OCI-M2 (cell line): ENCODE results near the gene P2RY8.
A peak's percentile ranks its signal among the peaks of the same experiment; 100 is the strongest.
"Not testable (repeated sequence)": the region's sequence is repeated elsewhere in the genome, so short reads cannot be mapped to it uniquely, and the experiment has no call there.

Source experiments
- DNase-seq: peaks from one replicate; lab custom pipeline; 2025; ENCODE audit not compliant: unreplicated experiment; lab: John Stamatoyannopoulos, UW

P2RY8 gene

GRCh38 chrX:1537031-1537715 is at the start of gene P2RY8:
P2RY8 (minus strand) TSS chrX:1537185; CDS start chrX:1466558, 70,627 bp downstream.
- no peak for DNase-seq

GRCh38 chrX:1584237-1585011 is 47.4 kb upstream of the P2RY8 start:
- no peak for DNase-seq

- DNase-seq = no peak
Measured at GRCh38 chrX:1582686-1583437, 45.9 kb upstream of the P2RY8 start.

DNA sequence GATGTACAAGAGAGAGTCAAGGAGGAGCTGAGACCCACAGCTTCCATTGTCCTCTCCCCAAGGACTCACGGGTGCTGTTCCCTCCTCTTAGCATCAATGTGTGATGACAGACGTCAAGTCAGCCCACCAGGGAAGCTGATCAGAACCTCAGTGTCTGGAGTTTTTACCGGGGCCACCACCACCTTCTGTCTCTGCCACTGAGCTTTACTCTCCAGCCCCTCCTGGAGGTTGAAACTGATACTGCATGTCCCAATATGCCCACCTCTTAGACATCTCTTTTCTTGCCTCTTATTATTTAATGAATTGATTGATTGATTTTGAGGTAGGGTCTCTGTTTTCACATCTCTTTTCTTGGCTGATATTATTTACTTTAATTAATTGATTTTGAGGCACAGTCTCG is 44.1 kb upstream of the P2RY8 start:
- DNase-seq = peak; percentile 50

DNA sequence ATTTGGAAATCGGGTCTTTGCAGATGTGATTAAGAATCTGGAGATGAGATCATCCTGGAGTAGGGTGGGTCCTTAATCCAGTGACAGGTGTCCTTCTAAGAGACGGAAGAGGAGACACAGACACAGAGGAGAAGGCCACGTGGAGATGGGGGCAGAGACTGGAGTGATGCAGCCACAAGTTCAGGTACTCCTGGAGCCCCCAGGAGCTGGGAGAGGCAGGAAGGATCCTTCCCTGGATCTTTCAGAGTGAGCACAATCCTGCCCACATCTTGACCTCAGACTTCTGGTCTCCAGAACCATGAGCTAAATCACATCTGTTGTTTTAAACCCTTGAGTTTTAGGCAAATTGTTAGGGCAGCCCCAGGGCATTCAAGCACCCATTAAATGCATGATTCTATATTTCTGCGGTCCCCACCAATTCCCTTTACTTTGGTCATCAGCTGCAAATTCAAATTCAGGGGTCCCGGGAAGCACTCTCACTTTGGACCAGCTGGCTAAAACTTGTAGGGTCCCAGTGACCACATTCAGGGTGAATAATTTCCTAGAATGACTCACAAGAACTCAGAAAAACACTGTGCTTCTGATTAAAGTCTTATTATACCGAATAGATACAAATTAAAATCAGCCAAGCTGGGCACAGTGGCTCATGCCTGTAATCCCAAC is 41.7 kb upstream of the P2RY8 start:
- DNase-seq = no peak

DNA sequence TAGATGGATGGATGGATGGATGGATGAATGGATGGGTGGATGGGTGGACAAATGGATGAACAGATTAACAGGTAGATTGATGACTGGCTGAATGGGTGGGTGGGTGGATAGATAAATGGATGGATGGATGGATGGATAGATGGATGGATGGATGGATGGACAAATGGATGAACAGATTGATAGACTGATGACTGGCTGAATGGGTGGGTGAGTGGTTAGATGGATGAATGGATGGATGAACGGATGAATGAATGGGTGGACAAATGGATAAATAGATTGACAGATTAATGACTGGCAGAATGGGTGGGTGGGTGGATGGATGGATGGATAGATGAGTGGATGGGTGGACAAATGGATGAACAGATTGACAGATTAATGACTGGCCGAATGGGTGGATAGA is 40.9 kb upstream of the P2RY8 start:
- no peak for DNase-seq

DNA sequence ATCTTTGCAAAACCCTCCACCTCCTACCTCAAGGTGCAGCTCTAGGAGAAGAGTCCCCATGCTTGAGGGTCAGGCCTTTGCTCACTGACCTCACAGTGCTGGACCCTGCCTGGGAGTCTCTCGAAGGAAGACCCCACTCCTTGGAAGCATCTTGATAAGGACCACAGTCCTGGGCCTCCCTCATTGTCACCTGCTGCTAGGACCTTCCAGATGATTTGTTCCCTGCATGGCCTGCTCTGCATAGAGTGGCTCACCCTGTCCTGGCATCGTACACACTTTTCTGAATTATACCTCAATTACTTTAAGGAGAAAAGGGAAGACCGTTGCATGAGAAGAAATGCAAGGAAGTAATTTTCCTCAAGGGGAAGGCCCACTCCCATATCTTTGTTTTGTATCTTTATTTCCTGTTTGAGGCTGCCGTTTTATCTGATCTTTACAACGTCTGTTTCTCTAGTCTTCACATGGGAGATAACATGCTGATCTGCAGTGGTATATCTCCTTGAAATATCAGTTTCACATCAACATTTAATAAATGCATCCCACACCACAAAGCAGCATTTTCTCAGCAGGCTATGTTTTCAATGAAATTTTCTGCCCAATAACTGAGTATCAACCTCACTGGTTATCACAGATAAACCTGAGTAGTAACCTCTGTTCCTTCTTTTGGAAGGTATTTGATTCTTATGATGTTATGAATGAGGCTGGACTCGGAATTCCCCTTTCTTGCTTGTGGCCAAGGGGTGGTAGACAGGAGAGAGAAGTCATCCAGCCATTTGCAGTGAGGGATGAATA is 39.4 kb upstream of the P2RY8 start:
- DNase-seq = no peak

DNA sequence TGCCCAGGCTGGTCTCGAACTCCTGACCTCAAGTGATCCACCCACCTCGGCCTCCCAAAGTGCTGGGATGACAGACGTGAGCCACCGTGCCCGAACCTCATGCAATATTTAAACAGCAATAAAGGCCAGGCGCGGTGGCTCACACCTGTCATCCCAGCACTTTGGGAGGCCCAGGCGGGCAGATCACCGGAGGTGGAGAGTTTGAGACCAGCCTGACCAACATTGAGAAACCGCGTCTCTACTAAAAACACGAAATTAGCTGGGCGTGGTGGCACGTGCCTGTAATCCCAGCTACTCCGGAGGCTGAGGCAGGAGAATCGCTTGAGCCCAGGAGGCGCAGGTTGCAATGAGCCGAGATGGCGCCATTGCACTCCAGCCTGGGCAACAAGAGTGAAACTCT is 37.2 kb upstream of the P2RY8 start:
- not testable (repeated sequence) for DNase-seq

GRCh38 chrX:1564750-1565683 is 28.0 kb upstream of the P2RY8 start:
- no peak for DNase-seq

- not testable (repeated sequence) for DNase-seq
Measured at GRCh38 chrX:1564077-1564476, 27.1 kb upstream of the P2RY8 start.

- no peak for DNase-seq
Measured at GRCh38 chrX:1561164-1561563, 24.2 kb upstream of the P2RY8 start.

DNA sequence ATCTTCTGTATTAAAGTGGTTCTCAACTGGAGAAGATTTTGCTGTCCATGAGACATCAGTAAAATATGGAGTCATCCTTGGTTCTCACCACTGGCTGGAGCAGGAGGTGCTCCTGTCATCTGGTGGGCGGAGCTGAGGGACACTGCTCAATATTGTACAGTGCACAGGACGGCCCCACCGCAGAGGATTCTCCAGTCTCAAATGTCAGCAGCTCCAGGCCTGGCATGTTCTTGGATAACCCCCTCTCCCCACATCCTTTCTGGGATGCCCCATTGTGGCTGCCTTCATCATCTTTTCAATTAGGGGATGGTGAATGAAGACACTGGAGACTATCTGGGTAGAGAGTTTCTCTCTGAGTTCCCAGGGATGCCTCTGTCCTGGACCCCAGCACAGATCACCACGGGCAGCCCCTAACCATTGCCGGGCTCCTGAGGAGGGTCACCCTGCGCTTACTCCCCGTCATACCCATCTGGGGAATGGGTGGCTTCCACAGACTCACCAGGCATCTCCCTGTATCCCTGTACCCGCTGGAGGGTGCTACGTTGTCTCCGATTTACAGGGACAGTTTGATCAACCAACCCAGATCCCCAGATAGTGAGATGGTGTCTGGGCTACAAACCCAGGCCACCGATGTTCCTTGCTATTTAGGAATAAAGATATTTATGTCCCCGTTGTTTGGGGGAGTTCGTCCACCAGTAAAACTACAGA is 21.9 kb upstream of the P2RY8 start:
- DNase-seq = no peak

DNA sequence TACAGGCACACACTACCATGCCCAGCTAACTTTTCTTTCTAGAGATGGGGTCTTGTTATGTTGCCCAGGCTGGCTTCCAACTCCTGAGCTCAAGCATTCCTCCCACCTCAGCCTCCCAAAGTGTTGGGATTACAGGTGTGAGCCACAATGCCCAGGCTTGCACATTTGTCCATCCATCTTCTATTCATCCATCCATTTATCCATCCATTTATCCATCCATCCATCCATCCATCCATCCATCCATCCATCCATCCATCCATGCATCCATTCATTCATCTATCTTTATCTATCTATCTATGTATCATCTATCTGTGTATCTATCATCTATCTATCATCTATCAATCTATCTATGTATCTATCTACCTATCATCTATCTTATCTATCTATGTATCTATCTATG is 20.5 kb upstream of the P2RY8 start:
- DNase-seq = not testable (repeated sequence)

GRCh38 chrX:1555370-1555769 is 18.4 kb upstream of the P2RY8 start:
- no peak for DNase-seq

DNA sequence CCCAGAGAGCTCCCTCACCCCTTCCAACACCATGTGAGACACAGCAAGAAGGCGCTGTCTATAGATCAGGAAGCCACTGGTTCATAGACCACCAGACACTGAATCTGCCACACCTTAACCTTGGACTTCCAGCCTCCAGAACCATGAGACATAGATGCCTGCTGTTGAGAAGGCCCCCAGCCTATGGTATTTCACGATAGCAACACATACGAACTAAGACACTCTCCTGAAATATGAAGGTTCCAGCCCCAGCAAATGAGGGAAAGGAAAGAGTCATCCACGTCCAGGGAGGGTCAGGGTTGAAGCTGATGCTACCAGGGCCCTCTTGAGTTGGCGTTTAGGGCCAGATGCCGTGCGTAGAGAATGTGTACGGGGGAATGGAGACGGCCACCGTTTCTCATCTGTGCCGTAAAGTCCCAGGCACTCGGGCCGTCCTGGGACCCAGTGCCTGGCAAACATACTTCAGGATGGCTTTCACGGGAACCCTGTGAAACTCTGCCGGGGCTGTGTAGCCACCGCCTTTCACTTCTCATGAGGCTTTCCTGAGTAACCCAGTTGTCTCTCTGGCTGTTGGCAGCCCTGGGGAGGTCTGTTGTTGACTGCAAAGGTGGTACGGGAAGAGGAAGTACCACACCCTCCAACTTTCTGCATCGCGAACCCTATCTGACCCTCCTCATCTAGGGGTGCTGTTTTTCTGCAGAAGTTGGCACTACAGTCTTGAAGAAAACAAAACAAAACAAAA is 17.7 kb upstream of the P2RY8 start:
- DNase-seq = no peak

GRCh38 chrX:1551959-1552546 is 15.1 kb upstream of the P2RY8 start:
- no peak for DNase-seq

DNA sequence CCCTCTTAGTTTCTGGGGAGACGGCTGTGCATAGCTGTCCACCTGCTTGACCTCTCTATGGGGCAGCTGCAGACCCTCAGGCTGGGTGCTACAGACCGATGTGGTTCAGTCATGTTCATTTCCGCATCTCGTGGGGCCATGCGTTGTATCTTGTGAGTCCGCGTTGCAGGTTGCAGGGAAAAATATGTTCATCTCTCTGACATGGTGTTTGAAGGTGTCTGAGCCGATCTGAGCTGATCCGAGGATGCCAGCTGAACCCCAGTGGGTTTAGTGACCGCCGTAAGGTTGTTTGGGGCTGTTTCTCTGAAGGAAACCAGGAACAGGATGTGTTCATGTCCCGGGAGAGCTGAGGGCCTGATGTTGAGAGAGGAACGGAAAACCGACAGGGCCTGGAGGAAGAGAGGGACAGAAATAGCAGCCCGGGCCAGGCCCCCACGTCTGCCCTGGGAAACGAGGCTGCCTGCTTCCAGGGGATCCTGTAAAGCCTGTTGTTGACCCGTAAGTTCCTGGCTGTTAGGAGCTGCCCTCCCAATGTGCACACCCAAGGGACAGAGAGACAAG is 9.8 kb upstream of the P2RY8 start:
- DNase-seq = no peak
